Mammary epithelial cell (primary cell): ENCODE data around the gene TBL2.

Experiments
- EZH2 ChIP-seq: IDR thresholded peaks from 2 replicates; pipeline ENCODE4 v1.6.1; 2012; ENCODE audit warnings: low read length, inconsistent platforms, borderline replicate concordance
- TF ChIP-seq, protein P1 (sequence below), 2 donors: IDR thresholded peaks in 1 of 2; conservative IDR thresholded peaks in 1 of 2; 2 replicates each; pipeline ENCODE4 v1.5.1; 2011 to 2012; ENCODE audit warnings: inconsistent platforms in 2 of 2, low read length in 2 of 2, mild to moderate bottlenecking in 2 of 2, control low read depth in 1 of 2, low read depth in 1 of 2; ENCODE audit not compliant: insufficient read depth in 1 of 2; ENCODE audit errors: extremely low read depth in 1 of 2

DNA sequence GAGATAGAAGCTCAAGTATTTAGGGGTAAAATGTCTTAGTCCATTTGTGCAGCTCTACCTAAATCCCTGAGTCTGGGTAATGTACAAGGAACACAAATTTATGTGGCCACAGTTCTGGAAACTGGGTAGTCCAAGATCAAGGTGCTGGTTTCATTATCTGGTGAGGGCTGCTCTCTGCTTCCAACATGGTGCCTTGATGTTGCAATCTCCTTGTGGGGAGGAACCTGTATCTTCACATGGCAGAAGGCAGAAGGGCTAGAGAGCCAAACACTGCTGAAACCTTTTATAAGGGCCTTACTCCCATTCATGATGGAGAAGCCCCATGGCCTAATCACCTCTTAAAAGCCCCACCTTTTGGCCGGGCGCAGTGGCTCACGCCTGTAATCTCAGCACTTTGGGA lies 47.6 kb downstream of the TBL2 start:
- TF ChIP-seq, protein P1, sequence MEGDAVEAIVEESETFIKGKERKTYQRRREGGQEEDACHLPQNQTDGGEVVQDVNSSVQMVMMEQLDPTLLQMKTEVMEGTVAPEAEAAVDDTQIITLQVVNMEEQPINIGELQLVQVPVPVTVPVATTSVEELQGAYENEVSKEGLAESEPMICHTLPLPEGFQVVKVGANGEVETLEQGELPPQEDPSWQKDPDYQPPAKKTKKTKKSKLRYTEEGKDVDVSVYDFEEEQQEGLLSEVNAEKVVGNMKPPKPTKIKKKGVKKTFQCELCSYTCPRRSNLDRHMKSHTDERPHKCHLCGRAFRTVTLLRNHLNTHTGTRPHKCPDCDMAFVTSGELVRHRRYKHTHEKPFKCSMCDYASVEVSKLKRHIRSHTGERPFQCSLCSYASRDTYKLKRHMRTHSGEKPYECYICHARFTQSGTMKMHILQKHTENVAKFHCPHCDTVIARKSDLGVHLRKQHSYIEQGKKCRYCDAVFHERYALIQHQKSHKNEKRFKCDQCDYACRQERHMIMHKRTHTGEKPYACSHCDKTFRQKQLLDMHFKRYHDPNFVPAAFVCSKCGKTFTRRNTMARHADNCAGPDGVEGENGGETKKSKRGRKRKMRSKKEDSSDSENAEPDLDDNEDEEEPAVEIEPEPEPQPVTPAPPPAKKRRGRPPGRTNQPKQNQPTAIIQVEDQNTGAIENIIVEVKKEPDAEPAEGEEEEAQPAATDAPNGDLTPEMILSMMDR (conservative IDR thresholded peaks at IDR 0.05 in 1 of 2, IDR thresholded peaks at IDR 0.05 in 1 of 2; ENCODE audit: extremely low read depth in 1 of 2, insufficient read depth in 1 of 2, low read depth in 1 of 2, low read length in 2 of 2) = no peak
- no peak for TF ChIP-seq EZH2
